Measurements from ENCODE around the gene TDRD10. TPM values are rescaled to one million over a fixed set of nuclear protein-coding genes. Genes with fewer than 3 reads are reported as not detected.

Gene TDRD10
- total and polyA plus RNA-seq, 2 of the 4 experiments (the other 2 are of a cell fraction) = not detected

GRCh38 chr1:154550657-154551056, 48.6 kb downstream of the TDRD10 start:
- H3K36me3 ChIP-seq (ENCODE audit: control insufficient read depth, insufficient read depth, low read length) = peaks cover 64% of the 10 kb centered on the region
- H3K9me3 ChIP-seq (ENCODE audit: control insufficient read depth, insufficient read depth, low read length) = no peaks in the 10 kb centered on the region
- no peak overlapping the region for H2BK5ac ChIP-seq (ENCODE audit: low read depth, low read length, poor library complexity, severe bottlenecking)
- BruUV-seq (replicated peaks) = no TSS peak
- H4K91ac ChIP-seq (ENCODE audit: insufficient read depth, low read depth, low read length) = no peak overlapping the region
- H3K18ac ChIP-seq (ENCODE audit: low read depth, low read length) = no peak overlapping the region
- no peak overlapping the region for H3K4me3 ChIP-seq (ENCODE audit: insufficient read depth, low read depth, low read length)
- in situ Hi-C loops (cut with MboI; ENCODE audit: low sequenced_read_pairs) (no loop called here), dilution Hi-C loops (cut with HindIII; ENCODE audit: low sequenced_read_pairs, unreplicated experiment) (no loop called here), intact Hi-C loops (cut with micrococcal nuclease) (no loop called here)
- no peak overlapping the region for H2AK9ac ChIP-seq (replicated peaks; ENCODE audit: low read depth, low read length, poor library complexity)
- ChIA-PET CTCF (no interaction called here), POLR2A (ENCODE audit: unreplicated experiment) (no interaction called here)
- peaks cover 4% of the 10 kb centered on the region for H3K4me1 ChIP-seq (ENCODE audit: control insufficient read depth, insufficient read depth, low read length)
- no peak overlapping the region for H3K4me2 ChIP-seq (ENCODE audit: low read depth, low read length)
- H3K79me1 ChIP-seq (ENCODE audit: low read depth in 1 of 2, low read length in 2 of 2) = peaks cover 15 to 39% of the 10 kb centered on the region in 2 experiments; a peak in 3 of 4 replicates
- no peak overlapping the region for H2BK20ac ChIP-seq (ENCODE audit: low read depth, low read length)
- H2AFZ ChIP-seq (replicated peaks; ENCODE audit: low read length, poor library complexity) = no peak overlapping the region
- no peak overlapping the region for H4K8ac ChIP-seq (ENCODE audit: low read depth in 2 of 2, low read length in 2 of 2)
- peaks cover 32% of the 10 kb centered on the region; the same call in 1 of the 2 replicates for H4K20me1 ChIP-seq (ENCODE audit: insufficient read depth, low read length)
- H2AK5ac ChIP-seq (ENCODE audit: low read depth, low read length) = no peak overlapping the region
- H2BK15ac ChIP-seq (ENCODE audit: low read depth, low read length) = no peak overlapping the region
- no peaks in the 10 kb centered on the region for H3K27me3 ChIP-seq (ENCODE audit: control insufficient read depth, insufficient read depth, low read length)
- H4K5ac ChIP-seq (ENCODE audit: low read depth, low read length) = no peak overlapping the region
- no peak overlapping the region for H3K4ac ChIP-seq (ENCODE audit: low read depth, low read length)
- no peak for TF ChIP-seq CHD1 (IDR thresholded peaks at IDR 0.05; ENCODE audit: low read depth, low read length)
- TF ChIP-seq USF2 (IDR thresholded peaks at IDR 0.05; ENCODE audit: low read depth, low read length) = no peak
- no peak for TF ChIP-seq MAFK (IDR thresholded peaks at IDR 0.05; ENCODE audit: low read depth, low read length)
- TF ChIP-seq POLR2A (IDR thresholded peaks at IDR 0.05; ENCODE audit: low read depth, low read length) = no peak
- TF ChIP-seq BHLHE40 (IDR thresholded peaks at IDR 0.05; ENCODE audit: low read depth, low read length) = no peak
- TF ChIP-seq RFX5 (IDR thresholded peaks at IDR 0.05; ENCODE audit: low read depth, low read length) = no peak
- TF ChIP-seq ELK1 (IDR thresholded peaks at IDR 0.05; ENCODE audit: borderline replicate concordance, low read depth, low read length) = no peak
- no peak for TF ChIP-seq NFE2L2 (IDR thresholded peaks at IDR 0.05; ENCODE audit: low read depth, low read length)
- no peak for TF ChIP-seq RCOR1 (IDR thresholded peaks at IDR 0.05; ENCODE audit: insufficient replicate concordance, low read length)
- no peak for TF ChIP-seq SMC3 (IDR thresholded peaks at IDR 0.05; ENCODE audit: low read depth, low read length)
- TF ChIP-seq MXI1 (IDR thresholded peaks at IDR 0.05; ENCODE audit: borderline replicate concordance, low read depth, low read length) = no peak
- no peak for TF ChIP-seq MAZ (IDR thresholded peaks at IDR 0.05; ENCODE audit: borderline replicate concordance, low read depth, low read length)
- ATAC-seq (ENCODE audit: low read depth) (no peak), DNase-seq (no peak)
- WGBS, 2 experiments (ENCODE audit: extremely low coverage in 2 of 2, insufficient read length in 1 of 2) = 75% methylated on average over 4 of the region's 6 CpGs; no CpG with 5 or more reads in 1 of the 2 experiments
- no peak overlapping the region for H3K23ac ChIP-seq (ENCODE audit: low read depth, low read length)
- H3K9ac ChIP-seq (ENCODE audit: low read depth, low read length) = no peak overlapping the region
- no peak overlapping the region for H3K27ac ChIP-seq (ENCODE audit: insufficient read depth, low read length)
- H2BK120ac ChIP-seq (ENCODE audit: low read depth, low read length) = no peak overlapping the region
- peaks cover 5% of the 10 kb centered on the region; the same call in 1 of the 2 replicates for H3K9me1 ChIP-seq (ENCODE audit: insufficient read depth, low read length)
- H3K56ac ChIP-seq (ENCODE audit: extremely low read depth, insufficient read depth, low read length) = no peak overlapping the region
- no peak overlapping the region for H3K14ac ChIP-seq (replicated peaks; ENCODE audit: low read depth, low read length)

Data from IMR-90 (cell line).